Measurements from ENCODE around the gene VCL. TPM values are rescaled to one million over a fixed set of nuclear protein-coding genes. Genes with fewer than 3 reads are reported as not detected.
"Not testable (repeated sequence)": the region's sequence is repeated elsewhere in the genome, so short reads cannot be mapped to it uniquely, and the experiment has no call there.

The VCL gene
- polyA plus RNA-seq, 3 donors = 119 to 129 (median 123) TPM

DNA sequence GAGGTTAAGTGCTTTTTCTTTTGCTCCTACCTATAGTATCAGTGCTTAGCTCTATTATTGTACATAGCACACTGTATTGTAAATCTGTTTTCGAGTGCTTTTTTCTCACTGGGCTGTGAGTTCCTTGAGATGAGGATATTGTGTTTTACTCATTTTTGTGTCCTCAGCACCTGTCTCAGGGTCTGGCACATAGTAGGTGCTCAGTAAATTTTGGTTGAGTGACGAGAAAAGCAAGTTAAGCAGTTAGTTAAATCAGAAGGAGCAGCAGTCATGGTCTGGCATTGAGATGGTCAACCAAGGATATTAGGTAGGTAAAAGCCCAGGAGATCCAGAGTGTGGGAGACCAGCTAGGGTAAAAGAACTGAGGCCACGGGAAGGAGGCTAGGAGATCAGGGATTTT, 101.5 kb downstream of the VCL start:
- no peak for DNase-seq

DNA sequence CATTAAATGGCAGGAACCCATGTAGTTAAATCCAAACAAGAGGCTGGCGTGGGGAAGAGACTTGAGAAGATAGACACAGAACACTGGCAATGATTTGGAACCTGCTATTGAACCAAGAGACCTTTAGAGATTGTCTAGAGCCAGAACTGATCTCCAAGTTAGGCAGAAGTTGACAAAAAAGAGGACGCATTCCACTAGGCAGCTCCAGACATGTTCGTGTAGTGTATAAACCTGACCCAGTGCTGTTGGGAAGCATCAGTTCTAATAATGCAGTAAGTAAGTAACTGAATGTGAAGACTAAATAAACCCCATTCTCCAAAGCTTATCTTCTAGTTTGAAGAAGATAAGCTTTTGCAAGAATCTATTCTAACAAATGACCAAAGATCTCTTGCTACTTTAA, 101.9 kb downstream of the VCL start:
- no peak for DNase-seq

- DNase-seq = no peak
These were observed 105.8 kb downstream of the VCL start for GRCh38 chr10:74103560-74104258.

DNA sequence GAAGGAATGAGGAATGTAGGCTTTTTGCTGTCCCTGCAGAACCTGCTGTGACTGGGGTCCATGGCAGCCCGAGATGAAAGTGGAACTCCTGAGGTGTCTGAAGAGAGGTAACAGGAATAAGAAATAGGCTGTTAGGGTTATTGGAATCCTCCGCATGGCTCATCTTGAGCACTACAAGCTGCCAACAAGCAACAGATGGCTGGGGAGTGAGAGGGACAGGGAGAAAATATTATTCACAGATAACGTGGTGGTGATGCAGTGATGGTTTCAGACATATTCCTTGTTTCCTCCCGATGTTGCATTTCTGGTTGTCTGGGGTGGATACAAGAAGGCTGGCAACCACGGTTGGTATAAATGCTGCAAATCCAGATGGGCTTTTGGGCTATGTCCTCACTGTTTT, 106.6 kb downstream of the VCL start:
- no peak for DNase-seq

- DNase-seq = no peak
These were observed 107.1 kb downstream of the VCL start for GRCh38 chr10:74104996-74105395.

GRCh38 chr10:74107391-74107790, 109.5 kb downstream of the VCL start:
- DNase-seq = no peak

DNA sequence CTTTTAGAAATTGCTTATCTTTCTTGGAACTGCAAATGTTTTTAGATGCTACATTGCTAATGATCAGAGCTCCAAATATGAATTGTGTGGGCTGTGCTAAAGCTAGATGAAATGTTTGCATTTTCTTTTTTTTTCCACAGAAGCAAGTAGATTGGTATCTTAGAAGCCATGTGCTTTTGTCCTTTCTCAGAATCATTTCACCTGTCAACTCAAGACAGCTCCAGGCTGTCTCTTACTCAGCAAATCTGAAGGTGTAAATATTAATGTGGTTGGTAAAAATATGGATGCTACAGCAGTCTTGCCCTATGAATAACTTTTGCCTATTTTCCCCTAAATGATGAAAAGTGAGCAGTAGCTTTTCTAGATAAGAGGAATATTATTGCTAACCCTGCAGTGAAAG, 111.5 kb downstream of the VCL start:
- no peak for DNase-seq

GRCh38 chr10:74110120-74110519, 112.2 kb downstream of the VCL start:
- DNase-seq = no peak

- no peak for DNase-seq
These were observed 113.9 kb downstream of the VCL start for GRCh38 chr10:74111799-74112198.

- DNase-seq = no peak
These were observed 115.6 kb downstream of the VCL start for GRCh38 chr10:74113546-74113945.

- no peak for DNase-seq
These were observed 116.1 kb downstream of the VCL start for GRCh38 chr10:74114041-74114448.

DNA sequence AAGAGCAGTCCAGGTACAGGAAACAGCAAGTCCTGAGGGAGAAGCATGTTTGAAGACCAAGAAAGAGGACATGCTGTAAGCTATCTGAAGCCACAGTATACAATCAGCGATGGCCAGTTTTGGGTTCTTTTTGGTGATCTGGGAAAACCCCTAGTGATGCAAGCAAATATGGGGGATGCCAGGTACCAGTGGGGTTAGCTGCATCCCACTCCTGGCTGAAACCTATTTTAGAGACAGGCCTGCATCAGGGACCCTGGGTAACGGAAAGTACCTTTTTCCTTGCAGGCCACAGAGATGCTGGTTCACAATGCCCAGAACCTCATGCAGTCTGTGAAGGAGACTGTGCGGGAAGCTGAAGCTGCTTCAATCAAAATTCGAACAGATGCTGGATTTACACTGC, 119.8 kb downstream of the VCL start:
- no peak for DNase-seq

GRCh38 chr10:74118804-74119203, 120.9 kb downstream of the VCL start:
- DNase-seq = no peak

GRCh38 chr10:74120911-74121310, 123.0 kb downstream of the VCL start:
- DNase-seq = no peak

DNA sequence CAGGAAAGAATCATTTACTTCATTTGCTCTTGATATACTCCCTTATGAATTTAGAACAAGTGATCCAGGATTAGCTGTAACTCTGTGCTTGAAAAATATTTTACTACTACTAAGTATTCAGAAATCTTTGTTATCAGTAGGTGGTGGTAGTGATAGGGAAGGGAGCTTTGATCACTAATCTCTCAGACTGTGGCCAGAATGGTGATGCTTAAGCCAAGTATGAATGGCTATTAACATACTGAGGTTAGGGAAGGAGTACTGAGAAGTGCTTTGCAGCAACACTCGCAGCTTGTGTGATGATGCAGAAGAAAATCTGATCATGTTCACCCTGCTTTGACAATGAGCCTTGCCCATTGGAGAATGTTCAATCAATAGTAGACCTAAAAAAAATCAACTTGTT, 123.5 kb downstream of the VCL start:
- DNase-seq = no peak

- DNase-seq = no peak
These were observed 124.1 kb downstream of the VCL start for GRCh38 chr10:74122060-74122459.

GRCh38 chr10:74123081-74123480, 125.2 kb downstream of the VCL start:
- DNase-seq = no peak

DNA sequence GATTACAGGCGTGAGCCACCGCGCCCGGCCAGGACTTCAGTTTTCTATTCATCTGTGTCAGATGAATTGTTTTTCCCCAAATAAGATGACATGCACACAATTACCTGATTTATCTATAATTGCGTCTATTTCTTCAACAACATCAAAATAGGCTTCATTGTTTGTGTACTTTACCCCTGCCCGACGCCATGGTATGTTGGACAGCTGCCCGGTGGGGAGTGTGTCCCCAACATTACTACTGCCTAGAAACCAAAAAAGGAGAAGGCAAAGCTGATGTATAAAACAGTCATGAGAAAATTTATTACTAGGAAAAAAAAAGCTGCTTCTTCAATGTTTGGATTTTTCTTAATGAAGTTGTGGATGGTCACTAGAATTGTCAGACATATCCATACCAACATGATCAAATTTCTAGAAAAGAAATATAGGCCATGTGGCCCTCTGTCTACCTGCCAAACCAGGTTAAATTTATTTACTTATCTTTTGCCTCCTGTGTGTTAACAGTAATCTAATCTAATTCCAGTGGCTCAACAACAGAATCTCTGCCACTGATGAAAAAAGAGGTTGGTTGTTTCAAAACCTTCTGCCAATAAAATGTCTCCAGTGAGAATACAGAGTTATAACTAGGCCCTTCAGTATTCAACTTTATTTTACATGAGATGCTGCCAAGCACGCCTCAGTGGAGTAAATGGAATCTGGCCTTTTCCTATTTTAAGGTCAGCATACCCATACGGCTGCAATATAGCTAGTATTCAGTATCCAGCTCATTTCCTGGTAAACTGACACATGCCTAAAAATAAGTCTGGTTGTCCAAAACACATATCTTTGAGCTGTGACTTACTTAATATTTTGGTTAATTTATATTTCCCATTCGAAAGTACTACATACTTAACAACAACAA, 136.3 kb downstream of the VCL start:
- no peak for DNase-seq

DNA sequence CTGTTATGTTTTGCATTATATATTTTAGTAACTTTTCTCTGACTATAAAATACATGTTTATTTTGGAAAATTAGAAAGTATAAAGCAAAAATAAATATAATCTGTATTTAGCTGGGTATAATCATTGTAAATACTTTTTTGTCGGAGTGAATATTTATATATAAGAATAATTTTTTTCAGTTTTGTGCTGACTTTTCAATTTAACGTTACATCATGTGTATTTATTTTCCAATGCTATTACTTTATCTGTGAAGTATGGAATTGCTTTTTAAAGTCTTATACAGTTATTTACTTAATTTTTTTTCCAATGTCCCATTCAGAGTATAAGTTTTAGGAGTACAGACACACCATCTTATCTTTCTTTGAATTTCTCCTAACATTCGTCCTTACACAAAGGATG, 137.5 kb downstream of the VCL start:
- DNase-seq = no peak

DNA sequence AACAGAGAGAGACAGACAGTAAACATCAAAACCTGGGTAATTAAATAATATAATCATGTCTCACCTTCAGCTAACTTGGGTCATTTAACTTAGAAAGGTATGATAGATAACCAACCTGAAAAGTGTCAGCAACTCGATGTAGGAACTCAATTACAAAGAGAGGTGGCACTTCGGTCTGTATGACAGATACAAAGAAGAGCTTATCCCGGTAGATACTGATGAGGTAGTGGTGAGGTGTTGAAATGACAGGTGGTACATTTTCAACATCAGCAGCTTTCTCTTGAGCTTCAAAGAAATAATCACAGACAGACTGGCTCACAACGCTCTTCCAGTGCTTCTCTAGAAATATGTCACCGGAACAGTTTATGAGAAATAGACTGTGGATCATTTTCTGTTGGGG, 140.1 kb downstream of the VCL start:
- no peak for DNase-seq

GRCh38 chr10:74138596-74138995, 140.7 kb downstream of the VCL start:
- DNase-seq = not testable (repeated sequence)

DNA sequence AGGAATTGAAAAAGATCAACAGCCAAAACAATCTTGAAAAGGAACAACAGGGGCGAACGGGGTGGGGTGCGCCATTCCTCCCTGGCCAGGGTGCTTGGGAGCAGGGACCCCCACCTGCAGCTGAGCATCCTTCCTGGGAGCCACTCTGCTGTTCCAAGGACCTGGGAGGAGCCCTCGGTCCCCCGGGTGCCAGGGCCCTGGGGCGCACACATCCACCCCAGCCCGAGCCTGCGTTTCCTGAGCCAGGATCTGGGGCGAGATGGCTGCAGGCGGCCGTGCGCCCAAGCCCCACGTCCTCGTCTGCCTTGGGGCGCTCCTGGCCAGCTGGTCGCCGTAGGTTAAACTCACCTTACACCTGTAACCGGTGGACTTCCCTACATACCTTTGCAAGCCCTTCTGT, 142.1 kb downstream of the VCL start:
- DNase-seq = no peak

- DNase-seq = no peak
These were observed 142.6 kb downstream of the VCL start for GRCh38 chr10:74140553-74140952.

All from renal pelvis (tissue), 4 donors.